OCI-LY7 (cell line): ENCODE measurements around the gene FAM107B. TPM values are rescaled to one million over a fixed set of nuclear protein-coding genes. Genes with fewer than 3 reads are reported as not detected.

Experiments
- BruUV-seq: library from RNA; stranded (reverse); fragments of 400-500 nt; replicated peaks from 2 replicates; lab custom pipeline; 2021; lab: Mats Ljungman, UMichigan
- CTCF ChIA-PET: fragments of 300-600 bp; sonication (Branson Sonifier 250); formaldehyde crosslinking; loops from one replicate; lab custom pipeline; 2022; ENCODE audit warnings: antibody characterized with exemption; ENCODE audit not compliant: unreplicated experiment; lab: Charles Lee
- POLR2A ChIA-PET: fragments of 300-600 bp; sonication (Branson Sonifier 250); formaldehyde crosslinking; loops from one replicate; lab custom pipeline; 2022; ENCODE audit warnings: antibody characterized with exemption; lab: Charles Lee
- DNase-seq: peaks from one replicate; pipeline ENCODE4 v3.0.0-alpha.2; 2015; ENCODE audit warnings: low spot score
- H2AFZ ChIP-seq: fragments of 200-600 bp; sonication (generic), shearing (Covaris generic); 2 replicates; pipeline ENCODE4 v1.6.1; 2014; ENCODE audit warnings: mild to moderate bottlenecking, antibody characterized with exemption, low read length, moderate library complexity
- H3K27ac ChIP-seq: fragments of 200-600 bp; sonication (generic); 2 replicates; pipeline ENCODE4 v1.5.1; 2014; ENCODE audit warnings: mixed run types, low read depth, mild to moderate bottlenecking, moderate library complexity, low read length, inconsistent platforms; ENCODE audit not compliant: poor library complexity, severe bottlenecking
- H3K36me3 ChIP-seq: fragments of 200-600 bp; sonication (generic); 2 replicates; pipeline ENCODE4 v1.6.1; 2014; ENCODE audit warnings: mild to moderate bottlenecking, antibody characterized with exemption, low read length, moderate library complexity, mixed read lengths; ENCODE audit not compliant: insufficient read depth
- H3K4me1 ChIP-seq: fragments of 200-600 bp; sonication (generic); 2 replicates; pipeline ENCODE4 v1.5.1; 2014; ENCODE audit warnings: mild to moderate bottlenecking, low read length; ENCODE audit not compliant: insufficient read depth, poor library complexity, severe bottlenecking
- H3K4me2 ChIP-seq: fragments of 200-600 bp; sonication (generic); 2 replicates; pipeline ENCODE4 v1.6.1; 2014; ENCODE audit warnings: mild to moderate bottlenecking, low read length
- H3K4me3 ChIP-seq: fragments of 200-600 bp; sonication (generic); 2 replicates; pipeline ENCODE4 v1.5.1; 2014; ENCODE audit warnings: mild to moderate bottlenecking, low read depth, low read length; ENCODE audit not compliant: poor library complexity, severe bottlenecking
- H3K79me2 ChIP-seq: fragments of 200-600 bp; sonication (generic); 2 replicates; pipeline ENCODE4 v1.6.1; 2016; ENCODE audit warnings: low read depth, mild to moderate bottlenecking, low read length, moderate library complexity, mixed read lengths; ENCODE audit not compliant: insufficient read depth
- H3K9me2 ChIP-seq: fragments of 200-600 bp; sonication (generic); 2 replicates; pipeline ENCODE4 v1.6.1; 2016; ENCODE audit warnings: mild to moderate bottlenecking, low read length, mixed read lengths; ENCODE audit not compliant: insufficient read depth
- H3K9me3 ChIP-seq: fragments of 200-600 bp; sonication (generic); 2 replicates; pipeline ENCODE4 v1.6.1; 2014; ENCODE audit warnings: mild to moderate bottlenecking, mixed run types, low read length, mixed read lengths
- H4K20me1 ChIP-seq: fragments of 200-600 bp; sonication (generic); 2 replicates; pipeline ENCODE4 v1.6.1; 2014; ENCODE audit warnings: mild to moderate bottlenecking, antibody characterized with exemption, low read length, moderate library complexity, mixed read lengths; ENCODE audit not compliant: insufficient read depth
- CTCF ChIP-seq: fragments of 200-600 bp; sonication (generic); conservative IDR thresholded peaks from 2 replicates; pipeline ENCODE4 v1.5.1; 2014; ENCODE audit warnings: mild to moderate bottlenecking, antibody characterized with exemption, low read length, moderate library complexity, mixed read lengths
- EZH2phosphoT487 ChIP-seq: fragments of 200-600 bp; sonication (generic); IDR thresholded peaks from 2 replicates; pipeline ENCODE4 v1.6.1; 2018; ENCODE audit warnings: low read depth, borderline replicate concordance, mild to moderate bottlenecking, mixed run types, antibody characterized with exemption, low read length, moderate library complexity, mixed read lengths
- intact Hi-C: fragments of 100-400 bp; cut with micrococcal nuclease; formaldehyde crosslinking; loops from one replicate; pipeline ENCODE4 v1.10.0; 2022; ENCODE audit not compliant: unreplicated experiment
- total RNA-seq, 2 experiments: library from RNA; depleted of rRNA in 1 of 2; stranded (reverse); fragments of >200 nt in 1 of 2; shearing (Covaris generic) in 1 of 2; gene quantifications; 2 replicates each; pipeline ENCODE4 v1.2.3, GENCODE V29; 2014 to 2022

Gene FAM107B
- total RNA-seq, 2 experiments from 2014 or later = 114 to 398 TPM

GRCh38 chr10:14608381-14609001, 166.2 kb downstream of the FAM107B start:
- Histone ChIP-seq H2AFZ (peak overlapping the region; percentile 79), H3K4me2 (peak overlapping the region; percentile 66), H3K9me3 (no peaks in the 10 kb centered on the region), H4K20me1 (no peaks in the 10 kb centered on the region), H3K4me1 (peaks cover 57% of the 10 kb centered on the region), H3K9me2 (no peaks in the 10 kb centered on the region), H3K4me3 (peak overlapping the region; percentile 33), H3K36me3 (peaks cover 2% of the 10 kb centered on the region; the same call in 1 of the 2 replicates), H3K79me2 (peaks cover 2% of the 10 kb centered on the region), H3K27ac (peak overlapping the region; percentile 75)
- ChIA-PET POLR2A (interaction anchor here (0.6 to 1.3 kb wide), 3 partner anchors 11 to 207 kb away, joined by 3 to 5 read pairs (median 4); no protein-coding TSS in a partner anchor), CTCF (no interaction called here)
- no peak for TF ChIP-seq CTCF
- no peak for TF ChIP-seq EZH2phosphoT487
- BruUV-seq = no TSS peak
- intact Hi-C loops = no loop called here
- DNase-seq = peak; percentile 91

- Histone ChIP-seq H3K4me2 (no peak overlapping the region), H3K4me1 (peaks cover 59% of the 10 kb centered on the region), H3K36me3 (peaks cover 18% of the 10 kb centered on the region), H3K27ac (no peak overlapping the region), H3K9me2 (no peaks in the 10 kb centered on the region), H4K20me1 (peaks cover 3% of the 10 kb centered on the region), H3K9me3 (no peaks in the 10 kb centered on the region), H3K79me2 (peaks cover 21% of the 10 kb centered on the region), H2AFZ (no peak overlapping the region), H3K4me3 (no peak overlapping the region)
- POLR2A ChIA-PET = interaction anchor here (0.9 kb wide), 1 partner anchor 136 kb away, joined by 3 read pairs; no protein-coding TSS in a partner anchor
- no peak for DNase-seq
- TF ChIP-seq CTCF (no peak), EZH2phosphoT487 (no peak)
- no TSS peak for BruUV-seq
- CTCF ChIA-PET = no interaction called here
- intact Hi-C loops = no loop called here
Observed at GRCh38 chr10:14606633-14607032, 168.1 kb downstream of the FAM107B start.
